GM18520 (cell line): Measurements from ENCODE around the gene LYRM4.
A peak's percentile ranks its signal among the peaks of the same experiment; 100 is the strongest.

Experiments
- ATAC-seq: cut with Tn5 transposase; IDR thresholded peaks from one replicate; pipeline ENCODE4 v1.9.1; 2021; ENCODE audit not compliant: unreplicated experiment

Gene LYRM4

GRCh38 chr6:5260661-5261544, at the start of gene LYRM4, which contains the start of gene FARS2:
Gene LYRM4, minus strand, starts transcription at chr6:5260950. Its CDS starts 217 bp downstream, at chr6:5260733.
Gene FARS2, plus strand, starts transcription at chr6:5261513.
- ATAC-seq: peak; percentile 55

DNA sequence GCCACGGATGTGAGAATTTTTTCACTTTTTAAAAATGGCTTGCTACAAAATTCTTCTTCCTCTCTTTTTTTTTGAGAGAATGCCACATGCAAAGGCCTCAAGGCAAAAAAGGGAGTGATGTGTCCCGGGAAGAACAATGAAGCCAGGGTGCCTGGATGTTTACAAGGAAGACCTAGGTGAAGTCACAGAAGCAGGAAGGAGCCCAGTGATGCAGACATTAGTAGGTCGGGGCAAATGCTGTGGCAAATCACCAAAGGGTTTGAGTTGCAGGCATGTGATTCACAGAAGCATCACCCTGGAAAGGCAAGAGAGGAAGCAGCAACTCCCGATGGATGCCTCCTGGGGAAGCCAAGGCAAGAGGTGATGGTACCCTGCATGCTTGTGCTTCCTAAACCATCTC, 47.3 kb upstream of the LYRM4 start:
- ATAC-seq: no peak

GRCh38 chr6:5307058-5307457, 46.3 kb upstream of the LYRM4 start:
- no peak for ATAC-seq

GRCh38 chr6:5305968-5306626, 45.3 kb upstream of the LYRM4 start:
- no peak for ATAC-seq

DNA sequence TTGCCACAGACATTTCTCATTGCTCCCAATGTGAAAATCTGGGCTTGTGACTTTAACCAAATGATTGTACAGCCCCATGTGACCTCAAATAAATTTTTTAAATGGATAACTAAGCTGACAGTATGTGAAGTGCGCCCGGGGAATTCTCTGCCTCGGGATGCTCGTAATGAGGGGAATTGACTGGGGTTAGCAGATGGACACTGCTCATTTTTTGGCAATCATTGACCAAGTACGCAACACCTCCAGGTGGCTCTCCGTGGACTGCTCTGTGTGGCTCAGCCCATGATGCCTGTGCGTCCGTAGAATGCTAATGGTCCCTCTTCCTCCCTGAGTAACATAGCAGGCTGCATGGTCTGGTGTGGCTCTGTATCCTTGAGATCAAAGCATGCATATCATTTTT, 42.9 kb upstream of the LYRM4 start:
- no peak for ATAC-seq

GRCh38 chr6:5302995-5303622, 42.4 kb upstream of the LYRM4 start:
- ATAC-seq: no peak

DNA sequence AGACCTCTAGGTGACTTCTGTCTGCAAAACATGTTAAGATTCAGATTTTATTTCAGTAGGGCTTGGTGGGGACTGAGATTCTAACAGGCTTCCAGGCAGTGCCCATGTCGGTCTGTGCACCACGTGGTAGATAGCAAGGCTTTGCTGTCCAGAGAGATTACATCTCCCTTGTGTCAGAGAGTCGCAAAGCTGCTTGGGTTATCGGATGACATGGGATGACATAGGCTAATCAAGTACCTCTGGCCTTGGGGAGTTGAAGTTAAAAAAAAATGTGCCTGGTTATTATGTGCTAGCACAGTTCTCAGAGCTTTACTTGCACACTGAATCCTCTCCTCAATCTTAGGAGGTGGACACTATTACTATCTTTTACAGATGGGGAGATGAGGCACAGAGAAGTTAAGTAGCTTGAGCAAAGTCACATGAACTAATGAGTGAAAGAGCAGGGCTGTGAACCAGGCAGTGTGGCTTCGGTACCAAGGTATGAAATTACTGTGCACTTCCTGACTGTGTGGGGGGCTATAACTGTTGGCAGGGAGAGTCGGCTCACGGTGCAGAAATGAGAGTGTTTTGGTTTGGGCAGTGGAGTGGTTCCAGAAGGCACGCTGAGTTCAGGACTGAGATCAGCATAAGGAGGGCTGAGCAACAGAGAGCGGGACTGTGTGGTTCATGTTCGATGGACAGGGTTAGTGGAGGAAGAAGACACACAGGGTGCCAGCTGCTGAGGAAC, 41.6 kb upstream of the LYRM4 start:
- ATAC-seq: peak; percentile 77

GRCh38 chr6:5300206-5300764, 39.5 kb upstream of the LYRM4 start:
- ATAC-seq: no peak

- ATAC-seq: no peak
Measured at GRCh38 chr6:5295623-5296022, 34.9 kb upstream of the LYRM4 start.

DNA sequence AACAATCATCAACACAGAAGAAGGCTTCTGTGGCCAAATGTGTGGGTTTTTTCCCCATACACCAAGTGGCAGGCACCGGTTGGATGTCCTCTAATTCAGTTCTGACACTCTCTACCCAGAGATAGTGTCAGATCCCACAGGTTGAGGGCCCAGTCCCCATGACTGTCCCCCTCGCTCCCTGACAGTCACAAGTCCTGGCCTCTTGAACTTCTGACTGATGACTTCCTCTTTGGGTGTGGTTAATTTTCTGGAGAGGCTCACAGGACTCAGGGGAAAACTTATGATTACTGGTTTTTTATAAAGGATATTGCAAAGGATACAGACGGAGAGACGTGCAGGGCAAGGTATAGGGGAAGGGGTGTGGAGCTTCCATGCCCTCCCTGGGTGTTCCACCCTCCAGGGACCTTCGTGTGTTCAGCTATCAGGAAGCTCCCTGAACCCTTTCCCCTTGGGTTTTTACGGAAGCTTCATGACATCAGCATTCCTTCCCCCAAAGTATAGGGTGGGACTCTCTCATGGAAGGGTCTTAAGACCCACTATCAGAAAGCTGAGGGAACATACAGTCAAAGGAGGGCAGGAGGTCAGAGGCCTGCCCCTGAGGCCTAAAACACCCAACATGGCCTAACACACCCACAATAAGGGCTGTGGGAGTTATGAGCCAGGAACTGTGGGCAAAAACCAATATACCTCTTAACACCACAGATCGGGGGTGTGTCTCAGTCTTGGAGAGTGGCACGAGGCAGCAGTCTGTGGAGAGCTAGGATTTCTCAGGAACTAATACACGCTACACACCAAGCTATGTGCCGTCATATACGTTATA, 33.9 kb upstream of the LYRM4 start:
- no peak for ATAC-seq

GRCh38 chr6:5293692-5294091, 32.9 kb upstream of the LYRM4 start:
- no peak for ATAC-seq

DNA sequence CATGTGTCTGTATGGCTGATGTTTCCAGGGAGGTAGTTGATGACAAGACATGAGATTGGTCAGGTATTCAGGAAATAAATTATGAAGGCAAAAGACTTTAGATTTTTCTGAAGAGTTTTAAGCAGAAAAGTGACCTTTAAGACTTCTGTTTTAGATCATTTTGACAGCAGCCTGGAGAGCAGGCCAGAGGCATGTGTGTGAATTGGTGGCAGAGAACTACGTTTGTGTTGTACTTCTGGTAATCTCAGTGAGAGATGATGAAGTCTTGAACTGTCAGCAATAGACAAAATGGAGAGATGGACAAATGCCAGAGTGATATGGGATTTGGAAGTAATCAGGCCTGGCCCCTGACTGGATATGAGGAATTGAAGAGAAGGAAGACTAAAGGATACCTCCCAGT, 31.4 kb upstream of the LYRM4 start:
- no peak for ATAC-seq

DNA sequence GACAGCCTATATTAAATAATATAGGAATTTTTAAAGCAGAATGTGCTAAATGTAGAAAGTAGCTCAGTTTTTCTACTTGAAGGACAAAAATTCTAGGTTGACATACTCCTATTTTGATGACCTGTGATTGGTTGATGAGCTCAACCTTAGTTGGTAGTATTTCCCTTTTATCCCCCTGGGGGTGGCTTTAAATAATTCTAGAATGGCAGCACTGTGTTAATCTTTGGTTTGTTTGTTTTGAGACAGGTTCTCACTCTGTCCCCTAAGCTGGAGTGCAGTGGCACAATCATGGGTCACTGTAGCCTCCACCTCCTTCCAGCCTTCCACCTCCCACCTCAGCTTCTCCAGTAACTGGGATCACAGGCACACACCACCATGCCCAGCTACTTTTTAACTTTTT, 29.8 kb upstream of the LYRM4 start:
- no peak for ATAC-seq

- no peak for ATAC-seq
Measured at GRCh38 chr6:5290097-5290496, 29.3 kb upstream of the LYRM4 start.

DNA sequence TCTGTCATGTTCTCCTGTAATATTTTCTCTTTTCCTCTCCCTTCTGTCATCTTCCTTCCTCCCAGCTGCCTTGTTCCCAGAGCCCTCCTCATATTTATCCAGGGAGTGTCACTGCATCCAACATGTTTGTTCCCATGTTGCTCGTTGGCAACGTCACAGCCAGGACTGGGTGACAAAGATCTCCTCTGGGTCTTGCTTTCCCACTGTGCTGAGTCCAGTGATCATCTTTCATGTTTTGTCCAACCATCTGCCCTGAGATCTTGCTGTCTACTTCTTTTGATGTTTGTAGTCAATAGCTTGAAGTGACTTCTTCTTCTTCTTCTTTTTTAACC, 27.2 kb upstream of the LYRM4 start:
- no peak for ATAC-seq

DNA sequence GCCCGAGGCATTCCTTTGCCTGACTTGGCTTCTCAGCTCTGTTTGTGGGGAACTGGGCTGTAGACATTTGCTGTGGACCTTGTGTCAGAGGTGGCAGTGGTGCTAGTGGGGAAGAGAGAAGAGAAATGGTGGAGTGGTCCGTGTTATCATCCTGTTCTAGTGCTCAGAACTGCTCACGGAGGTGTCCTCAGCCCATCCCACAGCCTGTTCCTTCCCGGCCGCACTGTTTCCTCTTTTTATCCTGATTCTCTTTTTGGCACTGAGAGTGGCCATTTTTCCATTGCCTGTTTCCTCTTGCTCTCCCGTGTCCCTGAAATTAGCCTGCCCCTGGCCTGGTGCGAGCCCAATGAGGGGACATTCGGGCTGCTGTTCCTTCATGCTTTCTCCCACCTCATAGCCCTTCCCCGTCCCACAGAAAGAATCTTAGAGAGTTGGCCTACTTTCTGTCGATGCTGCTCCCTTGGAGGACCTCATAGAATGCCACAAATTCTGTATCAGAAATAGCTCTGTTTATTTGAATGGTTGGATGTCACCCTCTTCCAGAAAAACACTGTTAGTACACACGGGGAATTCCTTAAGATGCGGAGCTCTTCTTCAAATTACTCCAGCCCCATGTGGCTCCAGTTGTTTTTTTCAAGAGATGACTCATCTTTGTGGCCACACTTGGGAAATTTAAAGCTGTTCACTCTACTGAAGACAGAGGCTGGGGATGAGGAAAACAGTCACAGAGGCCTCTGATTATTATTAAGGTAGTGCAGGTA, 26.6 kb upstream of the LYRM4 start:
- ATAC-seq: no peak

GRCh38 chr6:5286780-5287179, 26.0 kb upstream of the LYRM4 start:
- no peak for ATAC-seq

GRCh38 chr6:5285526-5285925, 24.8 kb upstream of the LYRM4 start:
- no peak for ATAC-seq

GRCh38 chr6:5285081-5285480, 24.3 kb upstream of the LYRM4 start:
- no peak for ATAC-seq
